GM18907 (cell line): ENCODE results near the gene MLLT10.

Experiments
- ATAC-seq: cut with Tn5 transposase; IDR thresholded peaks from one replicate; pipeline ENCODE4 v1.9.1; 2021; ENCODE audit warnings: mild to moderate bottlenecking, moderate library complexity; ENCODE audit not compliant: unreplicated experiment

MLLT10 gene

DNA sequence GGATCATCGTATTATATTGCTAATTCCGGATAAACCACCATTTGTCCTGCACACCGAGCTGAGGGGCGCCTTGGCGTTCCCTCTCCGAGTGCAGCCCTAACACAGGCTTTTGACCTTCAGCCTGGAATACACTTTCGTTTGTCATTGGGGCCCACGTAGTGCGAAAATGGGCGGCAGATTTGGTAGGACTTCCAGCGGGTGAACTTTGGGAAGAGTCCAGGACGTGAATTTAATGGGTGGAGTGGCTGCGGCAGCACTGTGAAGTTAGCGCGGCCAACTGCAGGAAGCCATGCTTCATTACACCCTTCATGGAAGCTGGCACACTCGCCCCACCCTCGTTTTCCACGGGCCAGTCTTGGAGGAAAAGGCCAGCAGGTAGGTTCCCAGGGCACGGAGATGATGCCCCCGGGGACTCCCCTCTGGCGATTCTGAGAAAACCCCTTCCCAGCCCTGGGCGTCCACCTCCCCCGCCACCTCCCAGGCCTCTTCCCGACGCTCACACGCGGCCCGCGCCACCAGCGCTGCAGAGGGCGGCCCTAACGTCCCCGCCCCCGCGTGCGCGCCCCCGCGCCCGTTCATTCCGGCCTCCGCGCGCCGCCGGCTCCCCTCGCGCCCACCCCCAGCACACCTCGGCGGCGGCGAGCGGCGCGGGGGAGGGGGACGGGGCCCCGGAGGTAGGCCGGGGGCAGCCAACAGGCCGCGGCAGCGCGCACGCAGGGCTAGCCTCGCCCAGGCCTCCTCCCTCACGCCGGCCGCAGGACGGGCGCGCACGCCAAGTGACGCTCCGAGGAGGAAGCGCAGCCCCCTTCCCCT is at the start of gene MLLT10:
TSS of gene MLLT10 (plus strand) at position 766 of the 813 bp plus-strand sequence. CDS start 413 bp downstream, outside the sequence.
- peak; percentile 89 for ATAC-seq

DNA sequence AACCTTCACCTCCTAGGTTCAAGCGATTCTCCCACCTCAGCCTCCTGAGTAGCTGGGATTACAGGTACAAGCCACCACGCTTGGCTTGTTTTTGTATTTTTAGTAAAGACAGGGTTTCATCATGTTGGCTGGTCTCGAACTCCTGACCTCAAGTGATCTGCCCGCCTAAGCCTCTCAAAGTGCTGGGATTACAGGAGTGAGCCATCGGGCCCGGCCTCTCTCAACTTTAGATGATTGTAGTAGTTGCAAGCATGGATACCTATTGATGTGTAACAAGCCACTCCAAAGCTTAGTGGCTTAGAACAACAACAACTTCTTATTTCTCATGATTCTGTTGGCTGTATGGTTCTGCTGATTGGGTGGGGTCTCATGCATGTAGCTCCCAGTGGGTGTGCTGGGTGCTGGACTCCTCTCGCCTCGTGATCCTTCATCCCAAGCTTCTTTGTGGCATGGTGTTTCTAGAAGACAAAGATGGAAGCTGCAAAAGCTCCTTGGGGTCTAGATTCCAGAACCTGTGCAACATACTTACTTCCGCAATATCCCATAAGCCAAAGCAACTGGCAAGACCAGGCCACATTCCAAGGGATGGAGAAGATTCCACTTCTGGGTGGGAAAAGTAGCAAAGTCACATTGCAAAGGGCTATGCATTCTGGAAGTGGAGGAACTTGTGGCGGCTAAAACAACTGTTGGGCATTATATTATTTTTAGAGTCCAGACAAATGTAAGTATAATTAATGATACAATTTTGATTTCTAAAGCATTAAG is 46.4 kb upstream of the MLLT10 start:
- no peak for ATAC-seq

- ATAC-seq, result no peak
These were observed 45.6 kb upstream of the MLLT10 start for GRCh38 chr10:21488246-21488956.

DNA sequence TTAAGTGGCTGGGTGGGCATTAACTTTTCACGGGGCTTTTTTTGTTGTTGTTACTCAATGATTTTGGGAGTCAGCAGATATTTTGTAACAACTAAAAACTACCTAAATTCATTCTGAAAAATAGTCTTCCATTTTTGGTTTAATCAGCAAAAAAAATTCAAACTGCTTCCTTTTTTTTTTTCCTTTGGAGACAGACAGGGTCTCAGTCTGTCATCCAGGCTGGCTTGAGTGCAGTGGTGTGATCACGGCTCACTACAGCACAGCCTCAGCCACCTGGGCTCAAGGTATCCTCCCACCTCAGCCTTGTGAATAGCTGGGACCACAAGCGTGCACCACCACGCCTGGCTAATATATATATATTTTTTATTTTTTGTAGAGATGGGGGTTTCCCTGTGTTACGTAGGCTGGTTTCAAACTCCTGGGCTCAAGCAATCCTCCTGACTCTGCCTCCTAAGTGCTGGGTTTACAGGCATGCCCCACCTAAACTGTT is 45.0 kb upstream of the MLLT10 start:
- ATAC-seq, result no peak

- ATAC-seq, result no peak
These were observed 43.9 kb upstream of the MLLT10 start for GRCh38 chr10:21490028-21490710.

DNA sequence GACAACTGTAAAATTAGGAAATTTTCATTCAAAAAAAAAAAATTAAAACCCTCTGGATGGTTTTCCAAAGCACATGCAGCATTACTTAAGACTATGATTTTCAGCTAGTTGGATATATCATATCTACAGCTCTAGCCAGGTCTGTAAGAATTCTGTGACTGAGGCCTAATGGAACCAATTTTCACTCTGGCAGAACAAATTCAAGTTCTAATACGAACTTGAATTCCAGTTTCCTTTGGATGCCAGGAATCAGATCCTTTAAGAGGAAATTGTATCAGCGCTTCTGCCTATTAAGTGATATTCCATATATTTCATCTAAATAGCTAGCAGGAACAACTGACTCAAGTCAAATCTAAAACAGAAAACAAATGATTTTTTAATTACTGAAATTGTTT is 43.3 kb upstream of the MLLT10 start:
- ATAC-seq, result no peak

DNA sequence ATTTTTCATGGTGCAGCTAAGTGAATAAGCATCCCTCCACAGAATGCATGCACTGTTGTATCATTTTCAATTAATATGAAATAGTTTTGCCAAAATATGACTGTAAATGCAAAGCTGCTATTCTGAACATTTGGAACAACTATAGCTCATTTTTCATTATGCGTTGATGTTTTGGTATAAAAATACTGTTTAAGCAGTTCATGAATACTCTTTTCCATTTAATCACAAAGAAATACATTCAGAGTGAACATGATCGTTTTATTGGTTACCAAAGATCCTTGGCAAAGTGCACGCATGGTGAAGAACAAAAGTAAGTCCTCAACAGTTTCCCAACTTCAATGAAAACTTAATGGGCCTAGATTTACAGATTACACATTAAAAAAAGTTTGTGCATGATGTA is 41.6 kb upstream of the MLLT10 start:
- ATAC-seq, result no peak

- ATAC-seq, result no peak
These were observed 40.2 kb upstream of the MLLT10 start for GRCh38 chr10:21493784-21494183.

DNA sequence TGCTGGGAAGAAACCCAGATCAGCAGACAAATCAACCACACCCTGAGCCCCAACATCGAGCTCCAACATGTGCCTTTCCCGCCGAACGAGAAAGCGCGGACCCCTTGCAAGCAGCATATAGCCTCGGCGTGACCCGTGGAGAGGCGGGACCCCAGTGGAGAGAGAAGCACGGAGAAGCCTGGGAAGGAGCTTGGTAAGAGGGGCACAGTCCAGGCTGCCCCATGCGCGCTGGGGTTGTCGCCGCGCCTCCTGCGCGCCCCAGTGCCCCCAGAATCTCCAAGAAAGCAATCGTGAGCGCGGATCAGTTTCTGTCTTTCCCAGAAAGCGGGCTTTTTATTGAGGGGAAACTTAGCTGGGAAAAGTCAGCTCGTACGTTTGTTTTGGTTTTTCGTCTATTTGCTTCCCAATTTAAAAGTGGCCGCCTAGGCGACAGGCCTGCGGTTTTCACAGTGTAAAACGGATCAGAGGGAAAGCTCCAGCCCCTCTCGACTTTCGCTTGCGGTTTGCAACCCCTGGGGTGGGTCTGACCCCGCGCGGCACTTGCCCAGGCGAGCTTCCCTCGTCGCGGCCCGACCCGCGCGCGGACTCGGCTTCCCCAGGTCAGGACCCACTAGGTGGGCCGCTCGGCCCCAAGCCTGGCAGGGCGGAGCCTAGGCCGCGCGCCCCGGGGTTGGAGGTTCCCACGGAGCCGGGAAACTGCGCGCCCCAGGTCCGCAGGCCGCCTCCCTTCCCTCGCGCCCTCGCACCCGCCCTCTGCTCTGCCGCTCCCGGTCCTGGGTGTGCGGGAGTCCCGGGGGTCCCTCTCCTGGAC is 39.6 kb upstream of the MLLT10 start:
- ATAC-seq, result peak; percentile 30

DNA sequence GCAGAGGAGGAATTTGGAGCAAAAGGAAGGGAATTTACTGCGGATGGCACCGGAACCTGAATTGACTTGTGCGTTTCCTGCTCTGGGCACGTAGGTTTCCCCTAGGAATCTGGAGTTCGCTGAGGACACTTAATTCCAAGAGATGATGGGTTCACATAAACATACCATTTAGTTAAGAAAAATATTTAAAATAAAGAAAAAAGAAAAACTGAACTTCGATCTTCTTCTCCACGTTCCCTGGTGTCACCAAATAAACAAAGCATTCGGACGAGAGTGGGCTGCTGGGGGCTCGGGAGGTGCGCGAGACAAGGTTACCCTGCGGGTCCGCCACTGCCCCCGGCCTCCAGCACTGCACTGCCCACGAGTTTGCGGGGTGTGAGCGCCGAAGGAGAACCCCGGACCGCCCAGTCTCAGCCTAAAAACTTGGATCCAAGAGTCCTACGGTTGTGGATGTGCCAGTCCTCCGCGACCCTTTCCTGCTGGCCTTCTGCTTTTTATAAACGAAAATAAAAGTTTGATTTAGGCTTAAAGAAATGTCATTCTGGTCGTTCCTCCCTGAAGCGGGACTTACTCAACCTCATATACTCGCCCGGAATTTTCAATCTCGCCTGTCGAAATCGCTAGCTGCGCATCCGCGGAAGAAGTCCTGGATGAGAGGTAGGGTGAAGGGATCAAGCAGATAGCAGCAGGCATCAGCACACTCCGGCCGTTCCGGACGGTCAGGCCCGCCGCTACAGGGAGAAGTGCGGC is 38.9 kb upstream of the MLLT10 start:
- ATAC-seq, result peak; percentile 6

DNA sequence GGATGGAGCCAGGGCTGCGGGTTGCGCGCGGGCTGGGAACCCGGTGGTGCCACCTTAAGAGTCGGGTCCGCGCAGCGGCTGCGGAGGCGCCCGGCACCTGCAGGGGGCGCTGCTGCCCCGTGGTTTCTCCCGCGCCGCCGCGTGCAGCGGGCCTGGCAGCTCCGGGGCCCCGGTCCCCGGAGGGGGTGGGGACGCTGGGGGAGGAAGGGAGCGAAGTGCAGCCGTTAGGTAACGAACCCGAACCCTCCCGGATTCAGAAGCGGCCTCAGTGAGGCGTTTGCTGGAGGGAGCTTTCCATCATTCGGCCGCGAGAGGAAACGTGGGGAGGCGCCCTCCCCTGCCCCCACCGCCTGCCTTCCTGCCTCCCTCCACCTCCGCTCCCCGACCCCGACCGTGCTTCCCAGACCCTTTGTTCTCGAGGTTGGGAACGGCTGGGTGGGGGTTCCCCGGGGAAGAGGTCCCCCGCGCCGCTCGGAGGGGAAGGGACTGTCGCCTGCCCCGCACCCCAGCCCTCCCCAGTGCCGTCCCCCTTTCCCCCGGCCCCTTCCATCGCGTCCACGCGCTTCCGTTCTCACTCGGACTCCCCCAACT is 38.2 kb upstream of the MLLT10 start:
- ATAC-seq, result peak; percentile 83

DNA sequence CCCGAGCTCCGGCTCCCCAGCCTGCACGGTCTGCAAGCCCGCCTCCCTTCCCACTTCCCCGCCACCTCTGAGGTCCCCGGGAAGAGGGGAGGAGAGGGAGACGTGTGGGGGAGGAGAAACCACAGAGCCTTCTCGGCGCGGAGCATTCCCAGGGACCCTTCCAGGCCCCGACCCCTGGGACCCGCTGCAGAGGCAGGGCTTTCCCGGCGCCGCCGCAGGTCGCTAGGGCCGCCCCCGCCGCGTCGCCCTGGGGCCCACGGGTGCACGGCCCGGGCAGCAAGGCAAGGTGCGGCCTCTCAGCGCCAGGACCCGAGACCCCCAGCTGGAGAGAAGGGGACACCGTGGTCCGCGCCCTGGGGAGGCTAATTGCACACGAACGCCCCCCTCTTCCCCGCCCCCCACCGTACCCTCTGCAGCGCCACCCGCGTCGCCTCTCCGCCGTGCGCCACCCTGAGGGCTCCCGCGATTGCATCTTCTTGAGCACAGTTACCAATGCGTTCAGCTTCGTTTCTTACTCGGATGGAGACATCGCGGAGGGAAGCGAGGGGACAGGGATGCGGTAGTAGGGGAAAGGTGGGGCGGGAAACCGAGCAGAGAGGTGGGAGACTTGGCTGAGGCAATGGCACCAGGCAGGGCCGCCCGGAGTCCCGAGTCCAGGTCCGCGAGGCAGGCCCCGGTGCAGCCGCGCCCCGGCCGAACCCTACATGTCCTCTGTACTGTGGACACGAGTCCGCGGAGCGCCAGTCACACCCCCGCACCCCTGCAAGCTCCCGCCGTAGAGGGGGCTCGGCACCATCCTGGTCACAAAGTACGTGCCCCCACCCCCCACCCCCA is 37.5 kb upstream of the MLLT10 start:
- ATAC-seq, result peak; percentile 60

- no peak for ATAC-seq
These were observed 36.7 kb upstream of the MLLT10 start for GRCh38 chr10:21497177-21497807.

DNA sequence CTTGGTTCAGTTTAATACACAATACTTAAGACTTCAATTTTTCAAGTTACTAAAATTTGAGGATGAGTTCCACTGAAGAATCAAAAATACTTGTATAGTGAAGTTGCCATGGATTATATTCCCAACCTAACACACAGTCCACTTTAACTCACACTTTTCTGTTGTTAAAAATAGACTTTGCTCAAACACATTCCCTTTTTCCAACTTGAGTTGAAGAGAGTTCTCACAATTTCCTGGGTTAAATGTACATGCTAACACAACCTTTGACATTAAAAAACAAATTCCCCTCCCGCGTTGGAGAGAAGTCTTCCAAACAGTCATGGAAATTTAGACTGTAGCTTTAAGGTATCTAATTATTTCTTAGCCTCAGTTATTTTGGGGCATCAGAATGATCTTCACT is 35.7 kb upstream of the MLLT10 start:
- no peak for ATAC-seq

- ATAC-seq, result no peak
These were observed 35.0 kb upstream of the MLLT10 start for GRCh38 chr10:21498986-21499385.

- no peak for ATAC-seq
These were observed 34.1 kb upstream of the MLLT10 start for GRCh38 chr10:21499701-21500577.

- ATAC-seq, result no peak
These were observed 33.5 kb upstream of the MLLT10 start for GRCh38 chr10:21500578-21500910.
